Esophagus squamous epithelium (tissue), 4 donors: ENCODE data around the gene PIAS4.

Experiments used
- CTCF ChIP-seq, 6 experiments: fragments of 450-650 bp in 4 of 6; fragments of 200-600 bp in 2 of 6; sonication (generic) in 2 of 6; IDR thresholded peaks; one replicate each; pipeline ENCODE4 v1.5.1; 2016 to 2019; ENCODE audit warnings: antibody characterized with exemption in 6 of 6, mild to moderate bottlenecking in 4 of 6, moderate library complexity in 4 of 6
- POLR2A ChIP-seq, 4 donors: fragments of 450-650 bp; IDR thresholded peaks; one replicate each; pipeline ENCODE4 v1.6.1; 2017; ENCODE audit warnings: antibody characterized with exemption in 4 of 4, mild to moderate bottlenecking in 4 of 4, moderate library complexity in 3 of 4

GRCh38 chr19:4016486-4016885 is 8.9 kb downstream of the PIAS4 start:
- no peak for TF ChIP-seq CTCF (IDR thresholded peaks at IDR 0.05)
- TF ChIP-seq POLR2A (IDR thresholded peaks at IDR 0.05): no peak
